Cardiac septum (tissue), 1 donor: ENCODE data around the gene PACRGL. TPM values are rescaled to one million over a fixed set of nuclear protein-coding genes. Genes with fewer than 3 reads are reported as not detected.

Experiments
- DNase-seq: peaks from one replicate; pipeline ENCODE4 v3.0.0-alpha.2; 2020; ENCODE audit warnings: low spot score
- intact Hi-C: fragments of 100-400 bp; cut with DNase I; formaldehyde crosslinking; loops from one replicate; pipeline ENCODE4 v1.14.0; 2022
- long read RNA-seq: library from polyadenylated mRNA; unstranded; transcript quantifications from one replicate; pipeline ENCODE4 v2.0.0, GENCODE V29; 2021
- total RNA-seq: library from RNA; stranded (reverse); fragmentation: NEBNext Ultra II Directional; extraction: Animal tissue kit (Norgen Biotek cat#: 25700); gene quantifications from one replicate; pipeline ENCODE4 v1.2.1, GENCODE V29; 2021
- donor health status: DM: no; HTN: no; CAD: no.

The PACRGL gene
- total RNA-seq = 9.2 TPM
- long read RNA-seq, partial matches to known transcripts = 0 of 2 reads
- long read RNA-seq, other reads (novel, unspliced or antisense) = 1 of 2 reads

GRCh38 chr4:20700007-20700761 lies at the start of gene PACRGL:
PACRGL (plus strand) TSS chr4:20700458; CDS start chr4:20704482, 4,024 bp downstream.
- DNase-seq = peak; percentile 93
- intact Hi-C loops = no loop called here

GRCh38 chr4:20652226-20652885 lies 47.9 kb upstream of the PACRGL start:
- no peak for DNase-seq
- intact Hi-C loops = no loop called here

- no peak for DNase-seq
- intact Hi-C loops = no loop called here
These were observed 41.8 kb upstream of the PACRGL start for GRCh38 chr4:20658456-20658855.

GRCh38 chr4:20662851-20663250 lies 37.4 kb upstream of the PACRGL start:
- intact Hi-C loops = no loop called here
- no peak for DNase-seq

- intact Hi-C loops = no loop called here
- no peak for DNase-seq
These were observed 34.0 kb upstream of the PACRGL start for GRCh38 chr4:20666012-20666860.

- no peak for DNase-seq
- intact Hi-C loops = no loop called here
These were observed 28.0 kb upstream of the PACRGL start for GRCh38 chr4:20672262-20672661.

GRCh38 chr4:20675786-20676185 lies 24.5 kb upstream of the PACRGL start:
- DNase-seq = no peak
- intact Hi-C loops = no loop called here

- DNase-seq = no peak
- intact Hi-C loops = no loop called here
These were observed 23.6 kb upstream of the PACRGL start for GRCh38 chr4:20676501-20677197.

GRCh38 chr4:20678400-20678799 lies 21.9 kb upstream of the PACRGL start:
- DNase-seq = no peak
- intact Hi-C loops = no loop called here

GRCh38 chr4:20679951-20680350 lies 20.3 kb upstream of the PACRGL start:
- DNase-seq = no peak
- intact Hi-C loops = loop anchor here (10.0 kb wide), 2 partner anchors 1455 to 1985 kb away; no protein-coding TSS in a partner anchor

GRCh38 chr4:20680736-20681135 lies 19.5 kb upstream of the PACRGL start:
- intact Hi-C loops = loop anchor here (10.0 kb wide), 2 partner anchors 1456 to 1986 kb away; no protein-coding TSS in a partner anchor

GRCh38 chr4:20681271-20681670 lies 19.0 kb upstream of the PACRGL start:
- no peak for DNase-seq
- intact Hi-C loops = loop anchor here (10.0 kb wide), 2 partner anchors 1456 to 1986 kb away; no protein-coding TSS in a partner anchor

More at GRCh38 chr4:20680736-20681135, 19.5 kb upstream of the PACRGL start:
- DNase-seq = no peak

- DNase-seq = no peak
- intact Hi-C loops = loop anchor here (10.0 kb wide), 2 partner anchors 1458 to 1988 kb away; no protein-coding TSS in a partner anchor
These were observed 17.4 kb upstream of the PACRGL start for GRCh38 chr4:20682853-20683252.

GRCh38 chr4:20683766-20684165 lies 16.5 kb upstream of the PACRGL start:
- no peak for DNase-seq
- intact Hi-C loops = loop anchor here (10.0 kb wide), 2 partner anchors 1459 to 1989 kb away; no protein-coding TSS in a partner anchor

- intact Hi-C loops = loop anchor here (10.0 kb wide), 2 partner anchors 1460 to 1990 kb away; no protein-coding TSS in a partner anchor
- DNase-seq = no peak
These were observed 15.2 kb upstream of the PACRGL start for GRCh38 chr4:20684852-20685763.

- intact Hi-C loops = loop anchor here (2.0 to 10.0 kb wide), 3 partner anchors 267 to 1993 kb away; no protein-coding TSS in a partner anchor
These were observed 12.4 kb upstream of the PACRGL start for GRCh38 chr4:20687864-20688263.

GRCh38 chr4:20696815-20697214 lies 3.4 kb upstream of the PACRGL start:
- intact Hi-C loops = no loop called here

More at GRCh38 chr4:20687864-20688263, 12.4 kb upstream of the PACRGL start:
- no peak for DNase-seq

GRCh38 chr4:20698382-20698781 lies 1.9 kb upstream of the PACRGL start:
- intact Hi-C loops = no loop called here
- no peak for DNase-seq

More at GRCh38 chr4:20696815-20697214, 3.4 kb upstream of the PACRGL start:
- no peak for DNase-seq
